Measurements from ENCODE around the gene TMPRSS11D. TPM values are rescaled to one million over a fixed set of nuclear protein-coding genes. Genes with fewer than 3 reads are reported as not detected.

TMPRSS11D gene
- total RNA-seq, 1 donor: not detected

GRCh38 chr4:67918428-67918827 lies 34.6 kb upstream of the TMPRSS11D start:
- TF ChIP-seq CTCF (IDR thresholded peaks at IDR 0.05; ENCODE audit: extremely low read depth, low read depth, low read length): peak; percentile 12
- Histone ChIP-seq H4K20me1 (ENCODE audit: insufficient read depth, low read length) (no peaks in the 10 kb centered on the region), H2AFZ (ENCODE audit: low read length) (no peak overlapping the region), H3K4me1 (ENCODE audit: insufficient read depth, low read length) (no peaks in the 10 kb centered on the region), H3K36me3 (ENCODE audit: insufficient read depth, low read length) (no peaks in the 10 kb centered on the region), H3K9me3 (ENCODE audit: low read depth, low read length) (no peaks in the 10 kb centered on the region), H3K27me3 (ENCODE audit: insufficient read depth, low read length) (no peaks in the 10 kb centered on the region), H3K27ac (ENCODE audit: low read depth, low read length) (no peak overlapping the region), H3K4me3 (ENCODE audit: insufficient read depth, low read length) (no peak overlapping the region), H3K4me2 (ENCODE audit: insufficient read depth, low read length) (no peak overlapping the region), H3K79me2 (ENCODE audit: insufficient read depth, low read length) (no peaks in the 10 kb centered on the region)
- DNase-seq (ENCODE audit: insufficient read length, low spot score, missing footprints): no peak

DNA sequence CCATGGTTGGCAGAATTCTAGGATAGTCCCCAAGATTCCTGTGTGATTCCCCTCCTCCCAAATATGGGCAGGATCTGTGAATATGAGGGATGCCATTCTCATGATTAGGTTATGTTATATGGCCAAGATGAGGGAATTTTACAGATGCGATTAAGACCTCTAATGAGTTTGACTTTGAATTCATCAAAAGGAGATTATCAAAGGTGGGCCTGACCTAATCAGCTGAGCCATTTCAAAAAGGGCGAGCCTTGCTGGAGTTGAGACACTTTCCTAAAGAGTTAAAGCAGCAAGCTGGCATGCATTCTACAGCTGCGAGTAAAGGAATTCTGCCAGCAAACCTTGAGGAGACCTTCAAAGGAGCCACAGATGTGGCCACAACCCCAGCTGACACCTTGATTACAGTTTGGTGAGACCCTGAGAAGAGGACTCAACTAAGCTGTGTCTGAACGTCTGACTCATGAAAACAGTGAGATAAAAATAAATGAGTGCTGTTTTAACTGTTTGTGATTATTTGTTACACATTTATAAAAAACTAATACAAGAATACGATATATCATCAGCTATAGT lies 31.7 kb upstream of the TMPRSS11D start:
- H3K79me2 ChIP-seq (ENCODE audit: insufficient read depth, low read length): no peaks in the 10 kb centered on the region
- H3K4me3 ChIP-seq (ENCODE audit: insufficient read depth, low read length): no peak overlapping the region
- H4K20me1 ChIP-seq (ENCODE audit: insufficient read depth, low read length): no peaks in the 10 kb centered on the region
- H3K4me2 ChIP-seq (ENCODE audit: insufficient read depth, low read length): no peak overlapping the region
- TF ChIP-seq CTCF (IDR thresholded peaks at IDR 0.05; ENCODE audit: extremely low read depth, low read depth, low read length): no peak
- DNase-seq (ENCODE audit: insufficient read length, low spot score, missing footprints): no peak
- no peaks in the 10 kb centered on the region for H3K27me3 ChIP-seq (ENCODE audit: insufficient read depth, low read length)
- no peak overlapping the region for H2AFZ ChIP-seq (ENCODE audit: low read length)
- no peaks in the 10 kb centered on the region for H3K9me3 ChIP-seq (ENCODE audit: low read depth, low read length)
- H3K4me1 ChIP-seq (ENCODE audit: insufficient read depth, low read length): no peaks in the 10 kb centered on the region
- H3K27ac ChIP-seq (ENCODE audit: low read depth, low read length): no peak overlapping the region
- no peaks in the 10 kb centered on the region for H3K36me3 ChIP-seq (ENCODE audit: insufficient read depth, low read length)

DNA sequence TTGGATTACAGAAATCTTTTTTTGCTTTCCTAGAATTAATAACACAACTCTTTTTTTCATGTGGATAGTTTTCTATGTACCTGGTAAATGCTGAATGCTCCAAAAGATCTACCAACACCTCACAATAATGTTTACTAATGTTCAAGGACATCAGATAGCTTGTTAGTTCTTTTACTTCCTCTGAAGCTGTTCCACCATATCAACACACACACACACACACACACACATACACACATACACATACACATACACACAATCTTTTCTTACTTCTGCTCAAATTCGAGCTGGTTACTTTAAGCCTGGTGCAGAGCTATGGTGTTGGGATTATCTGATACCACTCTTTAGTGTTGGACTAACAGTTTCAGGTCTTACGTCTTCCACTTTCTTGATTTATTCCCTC lies 28.3 kb upstream of the TMPRSS11D start:
- Histone ChIP-seq H3K27me3 (ENCODE audit: insufficient read depth, low read length) (no peaks in the 10 kb centered on the region), H3K27ac (ENCODE audit: low read depth, low read length) (no peak overlapping the region), H4K20me1 (ENCODE audit: insufficient read depth, low read length) (no peaks in the 10 kb centered on the region), H2AFZ (ENCODE audit: low read length) (no peak overlapping the region), H3K4me1 (ENCODE audit: insufficient read depth, low read length) (no peaks in the 10 kb centered on the region), H3K36me3 (ENCODE audit: insufficient read depth, low read length) (no peaks in the 10 kb centered on the region), H3K79me2 (ENCODE audit: insufficient read depth, low read length) (no peaks in the 10 kb centered on the region), H3K4me3 (ENCODE audit: insufficient read depth, low read length) (no peak overlapping the region), H3K4me2 (ENCODE audit: insufficient read depth, low read length) (no peak overlapping the region), H3K9me3 (ENCODE audit: low read depth, low read length) (no peaks in the 10 kb centered on the region)
- no peak for DNase-seq (ENCODE audit: insufficient read length, low spot score, missing footprints)
- no peak for TF ChIP-seq CTCF (IDR thresholded peaks at IDR 0.05; ENCODE audit: extremely low read depth, low read depth, low read length)

- H4K20me1 ChIP-seq (ENCODE audit: insufficient read depth, low read length): no peaks in the 10 kb centered on the region
These were observed 27.8 kb upstream of the TMPRSS11D start for GRCh38 chr4:67911638-67912037.

More at GRCh38 chr4:67911638-67912037, 27.8 kb upstream of the TMPRSS11D start:
- no peak overlapping the region for H3K4me2 ChIP-seq (ENCODE audit: insufficient read depth, low read length)
- no peak overlapping the region for H3K4me3 ChIP-seq (ENCODE audit: insufficient read depth, low read length)
- DNase-seq (ENCODE audit: insufficient read length, low spot score, missing footprints): no peak
- H3K79me2 ChIP-seq (ENCODE audit: insufficient read depth, low read length): no peaks in the 10 kb centered on the region
- H3K27ac ChIP-seq (ENCODE audit: low read depth, low read length): no peak overlapping the region
- H3K9me3 ChIP-seq (ENCODE audit: low read depth, low read length): no peaks in the 10 kb centered on the region
- no peaks in the 10 kb centered on the region for H3K4me1 ChIP-seq (ENCODE audit: insufficient read depth, low read length)
- TF ChIP-seq CTCF (IDR thresholded peaks at IDR 0.05; ENCODE audit: extremely low read depth, low read depth, low read length): no peak
- H2AFZ ChIP-seq (ENCODE audit: low read length): no peak overlapping the region
- H3K27me3 ChIP-seq (ENCODE audit: insufficient read depth, low read length): no peaks in the 10 kb centered on the region
- H3K36me3 ChIP-seq (ENCODE audit: insufficient read depth, low read length): no peaks in the 10 kb centered on the region
